Sigmoid colon (tissue), 4 donors: ENCODE results near the gene NELFB.

Source experiments
- POLR2A ChIP-seq, 2 donors: fragments of 450-650 bp; IDR thresholded peaks; one replicate each; pipeline ENCODE4 v1.6.1; 2016; ENCODE audit warnings: antibody characterized with exemption in 2 of 2, mild to moderate bottlenecking in 2 of 2, moderate library complexity in 2 of 2
- POLR2AphosphoS5 ChIP-seq, 4 donors: sonication (generic); formaldehyde crosslinking; IDR thresholded peaks; one replicate each; pipeline ENCODE4 v1.6.1; 2017; ENCODE audit warnings: antibody characterized with exemption in 4 of 4

- TF ChIP-seq POLR2A (IDR thresholded peaks at IDR 0.05) (no peak), POLR2AphosphoS5 (IDR thresholded peaks at IDR 0.05) (no peak)
These were observed 41.7 kb upstream of the NELFB start for GRCh38 chr9:137213160-137214060.
